Measurements from ENCODE around the gene RNF144A. TPM values are rescaled to one million over a fixed set of nuclear protein-coding genes. Genes with fewer than 3 reads are reported as not detected.
"Not testable (repeated sequence)": the region's sequence is repeated elsewhere in the genome, so short reads cannot be mapped to it uniquely, and the experiment has no call there.

Gene RNF144A
- total RNA-seq, 4 donors from 2014 or later: 8.0 to 25.4 (median 15.8) TPM

DNA sequence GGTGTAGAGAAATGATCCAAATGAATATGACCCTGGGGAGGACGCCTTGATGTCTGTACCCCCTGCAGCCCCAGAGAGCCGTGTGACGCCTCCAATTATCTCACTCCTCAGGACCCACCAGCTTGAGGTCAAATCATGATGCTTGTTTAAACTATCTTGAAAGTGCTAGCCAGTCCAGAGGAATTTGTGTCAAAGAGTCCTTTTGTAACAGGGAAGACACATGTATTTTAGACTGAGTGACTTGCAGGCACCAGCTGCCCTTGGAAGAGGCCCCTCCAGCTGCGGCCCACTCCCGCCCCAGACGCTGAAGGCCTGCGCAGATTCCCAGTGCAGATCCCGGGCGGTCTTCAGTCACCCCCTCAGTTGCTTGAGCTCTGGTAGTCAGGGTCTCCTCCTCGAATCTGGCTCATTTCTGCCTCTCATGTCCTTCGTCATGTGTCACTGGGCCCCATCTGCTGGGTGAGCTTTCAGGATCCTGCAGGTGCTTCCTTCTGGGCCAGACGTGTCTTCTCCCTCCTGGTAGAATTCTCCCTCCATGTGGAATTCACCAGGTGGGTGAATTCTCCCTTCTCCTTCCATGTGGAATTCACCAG lies 77.4 kb downstream of the RNF144A start:
- Histone ChIP-seq H3K4me1 (peaks cover 4% of the 10 kb centered on the region), H3K27me3 (no peaks in the 10 kb centered on the region), H3K27ac (no peak overlapping the region), H3K36me3 (no peaks in the 10 kb centered on the region), H3K9me3 (no peaks in the 10 kb centered on the region), H3K4me3 (no peak overlapping the region)
- 90% methylated on average over 12 of the region's 12 CpGs for WGBS
- TF ChIP-seq, protein P1, sequence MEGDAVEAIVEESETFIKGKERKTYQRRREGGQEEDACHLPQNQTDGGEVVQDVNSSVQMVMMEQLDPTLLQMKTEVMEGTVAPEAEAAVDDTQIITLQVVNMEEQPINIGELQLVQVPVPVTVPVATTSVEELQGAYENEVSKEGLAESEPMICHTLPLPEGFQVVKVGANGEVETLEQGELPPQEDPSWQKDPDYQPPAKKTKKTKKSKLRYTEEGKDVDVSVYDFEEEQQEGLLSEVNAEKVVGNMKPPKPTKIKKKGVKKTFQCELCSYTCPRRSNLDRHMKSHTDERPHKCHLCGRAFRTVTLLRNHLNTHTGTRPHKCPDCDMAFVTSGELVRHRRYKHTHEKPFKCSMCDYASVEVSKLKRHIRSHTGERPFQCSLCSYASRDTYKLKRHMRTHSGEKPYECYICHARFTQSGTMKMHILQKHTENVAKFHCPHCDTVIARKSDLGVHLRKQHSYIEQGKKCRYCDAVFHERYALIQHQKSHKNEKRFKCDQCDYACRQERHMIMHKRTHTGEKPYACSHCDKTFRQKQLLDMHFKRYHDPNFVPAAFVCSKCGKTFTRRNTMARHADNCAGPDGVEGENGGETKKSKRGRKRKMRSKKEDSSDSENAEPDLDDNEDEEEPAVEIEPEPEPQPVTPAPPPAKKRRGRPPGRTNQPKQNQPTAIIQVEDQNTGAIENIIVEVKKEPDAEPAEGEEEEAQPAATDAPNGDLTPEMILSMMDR (IDR thresholded peaks at IDR 0.05): no peak
- no peak for TF ChIP-seq POLR2A (IDR thresholded peaks at IDR 0.05)
- TF ChIP-seq POLR2AphosphoS5 (IDR thresholded peaks at IDR 0.05): no peak
- no peak for TF ChIP-seq EP300 (IDR thresholded peaks at IDR 0.05)
- DNase-seq (ENCODE audit: low spot score in 2 of 2): no peak

DNA sequence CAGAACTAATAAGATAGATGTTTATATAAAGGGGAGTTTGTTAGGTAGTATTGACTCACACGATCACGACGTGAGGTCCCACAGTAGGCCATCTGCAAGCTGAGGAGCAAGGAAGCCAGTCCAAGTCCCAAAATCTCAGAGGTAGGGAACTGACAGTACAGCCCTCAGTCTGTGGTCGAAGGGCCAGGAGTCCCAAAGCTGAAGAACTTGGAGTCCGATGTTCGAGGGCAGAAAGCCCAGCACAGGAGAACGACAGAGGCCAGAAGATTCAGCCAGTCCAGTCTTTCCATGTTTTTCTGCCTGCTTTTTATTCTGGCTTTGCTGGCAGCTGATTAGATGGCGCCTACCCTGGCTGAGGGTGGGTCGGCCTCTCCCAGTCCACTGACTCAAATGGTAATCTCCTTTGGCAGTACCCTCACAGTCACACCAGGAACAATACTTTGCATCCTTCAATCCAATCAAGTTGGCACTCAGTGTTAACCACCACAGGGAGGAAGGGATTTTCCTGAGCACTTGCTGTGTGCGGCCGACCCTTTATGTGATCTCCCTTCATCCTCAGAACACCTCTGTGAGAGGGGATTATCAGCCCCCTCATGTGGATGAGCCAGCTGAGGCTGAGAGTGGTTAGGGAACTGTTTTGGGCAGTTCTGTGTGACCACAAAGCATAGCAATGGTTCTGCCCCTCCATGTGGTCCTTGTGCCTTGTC lies 78.3 kb downstream of the RNF144A start:
- TF ChIP-seq, protein P1 (IDR thresholded peaks at IDR 0.05): no peak
- TF ChIP-seq POLR2A (IDR thresholded peaks at IDR 0.05) (no peak), EP300 (IDR thresholded peaks at IDR 0.05) (no peak)
- WGBS: 91% methylated on average over 11 of the region's 11 CpGs
- no peaks in the 10 kb centered on the region for H3K27me3 ChIP-seq
- no peaks in the 10 kb centered on the region for H3K36me3 ChIP-seq
- H3K9me3 ChIP-seq: no peaks in the 10 kb centered on the region
- DNase-seq (ENCODE audit: low spot score in 2 of 2): no peak
- H3K4me3 ChIP-seq: no peak overlapping the region
- no peak overlapping the region for H3K27ac ChIP-seq
- peaks cover 4% of the 10 kb centered on the region for H3K4me1 ChIP-seq

GRCh38 chr2:6999211-6999877 lies 82.1 kb downstream of the RNF144A start:
- H3K4me3 ChIP-seq: no peak overlapping the region
- H3K27ac ChIP-seq: no peak overlapping the region
- H3K36me3 ChIP-seq: no peaks in the 10 kb centered on the region
- H3K27me3 ChIP-seq: no peaks in the 10 kb centered on the region
- WGBS: 94% methylated on average over 7 of the region's 7 CpGs
- DNase-seq (ENCODE audit: low spot score in 2 of 2): no peak
- no peaks in the 10 kb centered on the region for H3K9me3 ChIP-seq
- H3K4me1 ChIP-seq: no peaks in the 10 kb centered on the region
- TF ChIP-seq POLR2AphosphoS5 (IDR thresholded peaks at IDR 0.05) (no peak), POLR2A (IDR thresholded peaks at IDR 0.05) (no peak), EP300 (IDR thresholded peaks at IDR 0.05) (no peak)
- TF ChIP-seq, protein P1 (IDR thresholded peaks at IDR 0.05): no peak

GRCh38 chr2:7001395-7001794 lies 84.2 kb downstream of the RNF144A start:
- H3K27me3 ChIP-seq; H3K27ac ChIP-seq; H3K4me3 ChIP-seq; H3K36me3 ChIP-seq; H3K4me1 ChIP-seq; DNase-seq (ENCODE audit: low spot score in 2 of 2); H3K9me3 ChIP-seq: not testable (repeated sequence)
- WGBS: 92% methylated on average over 6 of the region's 6 CpGs

- H3K4me1 ChIP-seq: peaks cover 17% of the 10 kb centered on the region
- TF ChIP-seq POLR2AphosphoS5 (IDR thresholded peaks at IDR 0.05) (no peak), EP300 (IDR thresholded peaks at IDR 0.05) (no peak), POLR2A (IDR thresholded peaks at IDR 0.05) (no peak)
- TF ChIP-seq, protein P1 (IDR thresholded peaks at IDR 0.05): no peak
- H3K9me3 ChIP-seq: no peaks in the 10 kb centered on the region
- no peak for DNase-seq (ENCODE audit: low spot score in 2 of 2)
- no peak overlapping the region for H3K27ac ChIP-seq
- no peak overlapping the region for H3K4me3 ChIP-seq
- no peaks in the 10 kb centered on the region for H3K27me3 ChIP-seq
- H3K36me3 ChIP-seq: no peaks in the 10 kb centered on the region
- WGBS: 96% methylated on average over 3 of the region's 3 CpGs
Measured at GRCh38 chr2:7003895-7004294, 86.7 kb downstream of the RNF144A start.

Data from suprapubic skin (tissue), 4 donors.